K562 (cell line): ENCODE measurements around the gene ERBB3. TPM values are rescaled to one million over a fixed set of nuclear protein-coding genes. Genes with fewer than 3 reads are reported as not detected.
A peak's percentile ranks its signal among the peaks of the same experiment; 100 is the strongest.

Source experiments
- ARHGAP35 ChIP-seq: fragments of 450-650 bp; IDR thresholded peaks from 2 replicates; pipeline ENCODE4 v1.6.1; 2018; ENCODE audit not compliant: partially characterized antibody
- NFATC3 ChIP-seq: fragments of 450-650 bp; IDR thresholded peaks from 2 replicates; pipeline ENCODE4 v1.6.1; 2017; ENCODE audit warnings: mild to moderate bottlenecking
- PHB2 ChIP-seq: fragments of 450-650 bp; IDR thresholded peaks from 2 replicates; pipeline ENCODE4 v1.6.1; 2017; ENCODE audit warnings: low read depth
- PHF21A ChIP-seq: fragments of 450-650 bp; IDR thresholded peaks from 2 replicates; pipeline ENCODE4 v1.6.1; 2017; ENCODE audit warnings: low read depth, borderline replicate concordance
- POLR2A ChIP-seq: fragments of 450-650 bp; conservative IDR thresholded peaks from 2 replicates; pipeline ENCODE4 v1.6.1; 2016
- POLR2AphosphoS5 ChIP-seq: IDR thresholded peaks from 2 replicates; pipeline ENCODE4 v1.6.1; 2011; ENCODE audit warnings: mild to moderate bottlenecking, low read depth, low read length, moderate library complexity; ENCODE audit not compliant: control insufficient read depth, insufficient read depth
- RBM34 ChIP-seq: fragments of 200-400 bp; formaldehyde crosslinking; IDR thresholded peaks from 2 replicates; pipeline ENCODE4 v1.6.1; 2018; ENCODE audit warnings: low read length, borderline replicate concordance; ENCODE audit not compliant: insufficient read depth
- SMAD4 ChIP-seq: fragments of 250-450 bp; sonication (Bioruptor Pico); conservative IDR thresholded peaks from 2 replicates; pipeline ENCODE4 v1.8.0; 2021; ENCODE audit warnings: inconsistent platforms, mild to moderate bottlenecking, moderate library complexity
- SNAPC5 ChIP-seq: fragments of 250-450 bp; sonication (Bioruptor Pico); IDR thresholded peaks from 2 replicates; pipeline ENCODE4 v1.8.0; 2021; ENCODE audit warnings: moderate library complexity, mild to moderate bottlenecking, inconsistent platforms
- SOX6 ChIP-seq: fragments of 450-650 bp; IDR thresholded peaks from 2 replicates; pipeline ENCODE4 v1.6.1; 2014; ENCODE audit warnings: mild to moderate bottlenecking
- ZNF551 ChIP-seq: fragments of 250-450 bp; sonication (Bioruptor Pico); IDR thresholded peaks from 2 replicates; pipeline ENCODE4 v1.5.0; 2021; ENCODE audit warnings: mild to moderate bottlenecking, moderate library complexity
- polyA plus RNA-seq, 8 experiments: library from polyadenylated mRNA; depleted of rRNA in 4 of 8; stranded (reverse) in 5 of 8; unstranded in 3 of 8; fragments of >200 nt; fragmentation: Nextera tagmentation in 2 of 8; fragmentation: Illumina TruSeq in 1 of 8; extraction: Ambion mirVana in 2 of 8; extraction: Trizol in 1 of 8; gene quantifications; 2 replicates each; pipeline versions ENCODE4 v1.2.1 to v1.2.3, GENCODE V29; 2011 to 2014; ENCODE audit warnings: inconsistent platforms in 1 of 8, missing spikeins in 1 of 8
- total RNA-seq, 7 experiments: library from RNA; depleted of rRNA in 6 of 7; stranded (reverse); fragments of >200 nt in 6 of 7; fragmentation: Illumina TruSeq in 2 of 7; extraction: Trizol in 2 of 7; gene quantifications; 2 replicates each; pipeline versions ENCODE4 v1.2.1 to v1.2.3, GENCODE V29; 2011 to 2021; ENCODE audit warnings: low replicate concordance in 1 of 7
- TF ChIP-seq, protein P1 (sequence below): fragments of 200-800 bp; sonication (Bioruptor generic); IDR thresholded peaks from 2 replicates; pipeline ENCODE4 v1.6.1; 2016; ENCODE audit warnings: missing genetic modification characterization, missing compliant biosample characterization
- TF ChIP-seq, protein P2 (sequence below): sonication (generic); formaldehyde crosslinking; IDR thresholded peaks from 2 replicates; pipeline ENCODE4 v1.8.1; 2022; ENCODE audit warnings: missing genetic modification reagents

Gene ERBB3
- total and polyA plus RNA-seq, 9 of the 15 experiments (the other 6 are each of a cell fraction or from before 2014, with no cell fraction given) = 1.5 to 5.4 (median 3.8) TPM

- TF ChIP-seq, protein P1, sequence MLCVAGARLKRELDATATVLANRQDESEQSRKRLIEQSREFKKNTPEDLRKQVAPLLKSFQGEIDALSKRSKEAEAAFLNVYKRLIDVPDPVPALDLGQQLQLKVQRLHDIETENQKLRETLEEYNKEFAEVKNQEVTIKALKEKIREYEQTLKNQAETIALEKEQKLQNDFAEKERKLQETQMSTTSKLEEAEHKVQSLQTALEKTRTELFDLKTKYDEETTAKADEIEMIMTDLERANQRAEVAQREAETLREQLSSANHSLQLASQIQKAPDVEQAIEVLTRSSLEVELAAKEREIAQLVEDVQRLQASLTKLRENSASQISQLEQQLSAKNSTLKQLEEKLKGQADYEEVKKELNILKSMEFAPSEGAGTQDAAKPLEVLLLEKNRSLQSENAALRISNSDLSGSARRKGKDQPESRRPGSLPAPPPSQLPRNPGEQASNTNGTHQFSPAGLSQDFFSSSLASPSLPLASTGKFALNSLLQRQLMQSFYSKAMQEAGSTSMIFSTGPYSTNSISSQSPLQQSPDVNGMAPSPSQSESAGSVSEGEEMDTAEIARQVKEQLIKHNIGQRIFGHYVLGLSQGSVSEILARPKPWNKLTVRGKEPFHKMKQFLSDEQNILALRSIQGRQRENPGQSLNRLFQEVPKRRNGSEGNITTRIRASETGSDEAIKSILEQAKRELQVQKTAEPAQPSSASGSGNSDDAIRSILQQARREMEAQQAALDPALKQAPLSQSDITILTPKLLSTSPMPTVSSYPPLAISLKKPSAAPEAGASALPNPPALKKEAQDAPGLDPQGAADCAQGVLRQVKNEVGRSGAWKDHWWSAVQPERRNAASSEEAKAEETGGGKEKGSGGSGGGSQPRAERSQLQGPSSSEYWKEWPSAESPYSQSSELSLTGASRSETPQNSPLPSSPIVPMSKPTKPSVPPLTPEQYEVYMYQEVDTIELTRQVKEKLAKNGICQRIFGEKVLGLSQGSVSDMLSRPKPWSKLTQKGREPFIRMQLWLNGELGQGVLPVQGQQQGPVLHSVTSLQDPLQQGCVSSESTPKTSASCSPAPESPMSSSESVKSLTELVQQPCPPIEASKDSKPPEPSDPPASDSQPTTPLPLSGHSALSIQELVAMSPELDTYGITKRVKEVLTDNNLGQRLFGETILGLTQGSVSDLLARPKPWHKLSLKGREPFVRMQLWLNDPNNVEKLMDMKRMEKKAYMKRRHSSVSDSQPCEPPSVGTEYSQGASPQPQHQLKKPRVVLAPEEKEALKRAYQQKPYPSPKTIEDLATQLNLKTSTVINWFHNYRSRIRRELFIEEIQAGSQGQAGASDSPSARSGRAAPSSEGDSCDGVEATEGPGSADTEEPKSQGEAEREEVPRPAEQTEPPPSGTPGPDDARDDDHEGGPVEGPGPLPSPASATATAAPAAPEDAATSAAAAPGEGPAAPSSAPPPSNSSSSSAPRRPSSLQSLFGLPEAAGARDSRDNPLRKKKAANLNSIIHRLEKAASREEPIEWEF (CRISPR knock-in tag) = no peak
- TF ChIP-seq NFATC3 (peak; percentile 54; the same call in 1 of the 2 replicates), ZNF551 (CRISPR knock-in tag) (peak; percentile 79), PHB2 (no peak; the same call in 1 of the 2 replicates), RBM34 (no peak), POLR2AphosphoS5 (peak; percentile 99), PHF21A (peak; percentile 8; the same call in 1 of the 2 replicates), POLR2A (peak; percentile 99), SNAPC5 (CRISPR knock-in tag) (no peak), SOX6 (peak; percentile 70; the same call in 1 of the 2 replicates), SMAD4 (CRISPR knock-in tag) (peak; percentile 78; the same call in 1 of the 2 replicates), ARHGAP35 (no peak)
- TF ChIP-seq, protein P2, sequence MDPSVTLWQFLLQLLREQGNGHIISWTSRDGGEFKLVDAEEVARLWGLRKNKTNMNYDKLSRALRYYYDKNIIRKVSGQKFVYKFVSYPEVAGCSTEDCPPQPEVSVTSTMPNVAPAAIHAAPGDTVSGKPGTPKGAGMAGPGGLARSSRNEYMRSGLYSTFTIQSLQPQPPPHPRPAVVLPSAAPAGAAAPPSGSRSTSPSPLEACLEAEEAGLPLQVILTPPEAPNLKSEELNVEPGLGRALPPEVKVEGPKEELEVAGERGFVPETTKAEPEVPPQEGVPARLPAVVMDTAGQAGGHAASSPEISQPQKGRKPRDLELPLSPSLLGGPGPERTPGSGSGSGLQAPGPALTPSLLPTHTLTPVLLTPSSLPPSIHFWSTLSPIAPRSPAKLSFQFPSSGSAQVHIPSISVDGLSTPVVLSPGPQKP = no peak
These were observed 38.1 kb downstream of the ERBB3 start, which contains the start of gene ZC3H10 (continued) for GRCh38 chr12:56117778-56118687.
